DOHH2 (cell line): ENCODE results near the gene KRT5.

Source experiments
- H3F3A ChIP-seq: fragments of 200-600 bp; sonication (generic), shearing (Covaris generic); 2 replicates; pipeline ENCODE4 v1.6.0; 2016; ENCODE audit warnings: antibody characterized with exemption, mild to moderate bottlenecking; ENCODE audit not compliant: control insufficient read depth, insufficient read depth
- H3K27ac ChIP-seq: fragments of 200-600 bp; sonication (generic); 2 replicates; pipeline ENCODE4 v1.5.1; 2014; ENCODE audit warnings: low read depth, mild to moderate bottlenecking, low read length, moderate library complexity
- H3K27me3 ChIP-seq: fragments of 200-600 bp; sonication (generic); 2 replicates; pipeline ENCODE4 v1.6.1; 2014; ENCODE audit warnings: mild to moderate bottlenecking, low read length, mixed read lengths; ENCODE audit not compliant: control insufficient read depth
- H3K36me3 ChIP-seq: fragments of 200-600 bp; sonication (generic); 2 replicates; pipeline ENCODE4 v1.6.1; 2014; ENCODE audit warnings: mild to moderate bottlenecking, low read length, moderate library complexity, mixed read lengths; ENCODE audit not compliant: control insufficient read depth
- H3K4me1 ChIP-seq: fragments of 200-600 bp; sonication (generic); 2 replicates; pipeline ENCODE4 v1.6.1; 2014; ENCODE audit warnings: mild to moderate bottlenecking, low read length, mixed read lengths; ENCODE audit not compliant: control insufficient read depth
- H3K4me2 ChIP-seq: fragments of 200-600 bp; sonication (generic); 2 replicates; pipeline ENCODE4 v1.6.0; 2014; ENCODE audit warnings: mild to moderate bottlenecking, low read length, moderate library complexity
- H3K4me3 ChIP-seq: fragments of 200-600 bp; sonication (generic); 2 replicates; pipeline ENCODE4 v1.5.1; 2014; ENCODE audit warnings: mild to moderate bottlenecking, low read length, mixed read lengths
- H3K79me2 ChIP-seq: fragments of 200-600 bp; sonication (generic); 2 replicates; pipeline ENCODE4 v1.6.1; 2014; ENCODE audit warnings: mild to moderate bottlenecking, low read length, mixed read lengths; ENCODE audit not compliant: control insufficient read depth
- H3K9me2 ChIP-seq: fragments of 200-600 bp; sonication (generic); replicated peaks from 2 replicates; pipeline ENCODE4 v1.6.1; 2014; ENCODE audit warnings: mild to moderate bottlenecking, low read length, mixed read lengths; ENCODE audit not compliant: control insufficient read depth
- H3K9me3 ChIP-seq: fragments of 200-600 bp; sonication (generic); 2 replicates; pipeline ENCODE4 v1.6.1; 2014; ENCODE audit warnings: antibody characterized with exemption, low read length, mixed read lengths; ENCODE audit not compliant: control insufficient read depth, insufficient read depth
- H4K20me1 ChIP-seq: fragments of 200-600 bp; sonication (generic); 2 replicates; pipeline ENCODE4 v1.6.0; 2014; ENCODE audit warnings: low read depth, mild to moderate bottlenecking, antibody characterized with exemption, low read length, moderate library complexity; ENCODE audit not compliant: control insufficient read depth, insufficient read depth
- CTCF ChIP-seq: fragments of 200-600 bp; sonication (generic); IDR thresholded peaks from one replicate; pipeline ENCODE4 v1.5.1; 2014; ENCODE audit warnings: antibody characterized with exemption, mild to moderate bottlenecking, low read depth, low read length; ENCODE audit not compliant: poor library complexity, severe bottlenecking
- EZH2phosphoT487 ChIP-seq: fragments of 200-600 bp; sonication (generic); IDR thresholded peaks from 2 replicates; pipeline ENCODE4 v1.6.1; 2017; ENCODE audit warnings: borderline replicate concordance, mild to moderate bottlenecking, antibody characterized with exemption, low read length, moderate library complexity, mixed read lengths

Gene KRT5

GRCh38 chr12:52531566-52532300, 11.5 kb upstream of the KRT5 start:
- Histone ChIP-seq H3K9me3 (no peaks in the 10 kb centered on the region), H3K27ac (no peak overlapping the region), H3K36me3 (no peaks in the 10 kb centered on the region), H3K4me1 (no peaks in the 10 kb centered on the region), H4K20me1 (no peaks in the 10 kb centered on the region), H3K4me3 (no peak overlapping the region), H3K79me2 (no peaks in the 10 kb centered on the region), H3K4me2 (no peak overlapping the region), H3F3A (no peaks in the 10 kb centered on the region), H3K27me3 (no peaks in the 10 kb centered on the region), H3K9me2 (no peaks in the 10 kb centered on the region)
- TF ChIP-seq CTCF: no peak
- no peak for TF ChIP-seq EZH2phosphoT487

DNA sequence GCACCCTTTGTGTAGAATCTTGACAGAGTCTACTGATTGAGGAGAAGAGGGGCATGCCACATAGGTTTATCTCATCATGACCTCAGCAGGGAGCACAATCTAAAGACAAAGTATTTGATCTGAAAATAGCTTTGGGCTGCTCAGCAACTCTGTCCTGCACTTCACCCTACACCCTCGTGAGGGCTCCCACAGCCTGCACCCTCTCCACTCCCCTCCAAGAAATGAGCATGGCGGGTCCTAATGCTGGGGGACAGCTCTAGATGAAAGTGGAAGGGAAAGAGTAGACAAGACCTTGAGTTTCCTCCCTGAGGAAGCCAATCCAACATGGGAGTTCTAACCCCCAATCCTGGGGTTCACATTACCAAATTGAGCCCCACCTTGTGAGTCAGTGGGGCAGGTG, 10.7 kb upstream of the KRT5 start:
- TF ChIP-seq CTCF (no peak), EZH2phosphoT487 (no peak)
- Histone ChIP-seq H3K36me3 (no peaks in the 10 kb centered on the region), H3K27me3 (no peaks in the 10 kb centered on the region), H3K27ac (no peak overlapping the region), H3K9me2 (no peaks in the 10 kb centered on the region), H3F3A (no peaks in the 10 kb centered on the region), H4K20me1 (no peaks in the 10 kb centered on the region), H3K4me3 (no peak overlapping the region), H3K4me2 (no peak overlapping the region), H3K4me1 (no peaks in the 10 kb centered on the region), H3K79me2 (no peaks in the 10 kb centered on the region), H3K9me3 (no peaks in the 10 kb centered on the region)

DNA sequence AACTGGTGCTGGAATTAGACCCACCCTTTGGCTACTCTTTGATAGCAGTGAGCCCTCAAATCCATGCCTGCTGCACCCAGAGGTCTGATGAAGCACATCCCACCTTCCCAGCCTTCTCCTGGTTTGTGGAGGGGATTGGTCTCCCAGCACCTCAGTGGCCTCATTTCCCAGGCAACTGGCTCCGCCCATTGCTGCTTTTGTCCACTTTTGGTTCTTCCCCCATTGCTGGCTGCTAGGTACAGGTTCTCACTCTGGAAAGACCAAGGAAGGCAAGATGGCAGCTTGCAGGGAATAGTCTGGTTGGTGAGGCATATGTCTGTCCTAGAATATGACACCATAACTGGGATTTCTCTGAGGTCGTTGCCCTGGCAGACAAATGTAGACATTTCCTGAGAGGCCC, 10.2 kb upstream of the KRT5 start:
- Histone ChIP-seq H3F3A (no peaks in the 10 kb centered on the region), H3K4me3 (no peak overlapping the region), H3K4me1 (no peaks in the 10 kb centered on the region), H3K27me3 (no peaks in the 10 kb centered on the region), H3K9me3 (no peaks in the 10 kb centered on the region), H3K36me3 (no peaks in the 10 kb centered on the region), H4K20me1 (no peaks in the 10 kb centered on the region), H3K9me2 (no peaks in the 10 kb centered on the region), H3K79me2 (no peaks in the 10 kb centered on the region), H3K4me2 (no peak overlapping the region), H3K27ac (no peak overlapping the region)
- TF ChIP-seq CTCF: no peak
- TF ChIP-seq EZH2phosphoT487: no peak
